Naive thymus-derived CD8-positive, alpha-beta T cell (primary cell): ENCODE results near the gene FOXD2. TPM values are rescaled to one million over a fixed set of nuclear protein-coding genes. Genes with fewer than 3 reads are reported as not detected.

Experiments used
- ATAC-seq, 2 donors: fragments of 150-1000 bp; cut with Tn5 transposase in 1 of 2; sonication (Bioruptor Pico), chemical (Tn5 transposase) in 1 of 2; 1 replicate in 1 of 2; 2 replicates in 1 of 2; pipeline ENCODE4 v1.10.0; 2021; ENCODE audit warnings: mild to moderate bottlenecking in 2 of 2, moderate library complexity in 2 of 2
- POLR2A ChIA-PET: fragments of 350-600 bp; sonication (Branson Sonifier 250); formaldehyde crosslinking; loops from one replicate; lab custom pipeline; 2021; ENCODE audit warnings: antibody characterized with exemption; lab: Charles Lee
- DNase-seq, 10 donors: peaks; one replicate each; pipeline versions ENCODE4 v3.0.0 to v3.0.0-alpha.2; 2020 to 2022
- H3K27ac Mint-ChIP-seq, 10 donors: one replicate each; pipeline ENCODE4 v1.8.0; 2020 to 2022; ENCODE audit warnings: mild to moderate bottlenecking in 10 of 10, mixed read lengths in 10 of 10, moderate library complexity in 4 of 10, inconsistent platforms in 1 of 10
- H3K27me3 Mint-ChIP-seq, 5 donors: one replicate each; pipeline ENCODE4 v1.8.0; 2021 to 2022; ENCODE audit warnings: mixed read lengths in 5 of 5
- H3K36me3 Mint-ChIP-seq, 3 donors: one replicate each; pipeline ENCODE4 v1.8.0; 2020 to 2022; ENCODE audit warnings: mixed read lengths in 3 of 3, mild to moderate bottlenecking in 2 of 3, inconsistent platforms in 1 of 3
- H3K4me1 Mint-ChIP-seq, 4 donors: one replicate each; pipeline ENCODE4 v1.8.0; 2021 to 2022; ENCODE audit warnings: mixed read lengths in 4 of 4
- H3K4me3 Mint-ChIP-seq, 10 donors: one replicate each; pipeline ENCODE4 v1.8.0; 2020 to 2022; ENCODE audit warnings: mild to moderate bottlenecking in 10 of 10, mixed read lengths in 10 of 10, moderate library complexity in 6 of 10, inconsistent platforms in 1 of 10
- H3K9me3 Mint-ChIP-seq, 9 donors: one replicate each; pipeline ENCODE4 v1.8.0; 2020 to 2022; ENCODE audit warnings: mixed read lengths in 9 of 9, mild to moderate bottlenecking in 3 of 9, inconsistent platforms in 1 of 9, moderate library complexity in 1 of 9
- polyA plus RNA-seq, 3 donors: library from polyadenylated mRNA; unstranded; fragments of 300-500 nt; fragmentation: Illumina TruSeq; gene quantifications; one replicate each; pipeline ENCODE4 v1.2.3, GENCODE V29; 2021
- total RNA-seq, 8 experiments: library from RNA in 2 of 8; stranded (reverse) in 2 of 8; gene quantifications; one replicate each; pipeline ENCODE4 v1.2.3 and lab custom pipeline; 2021 to 2026

FOXD2 gene
- total and polyA plus RNA-seq, 5 experiments from 2014 or later = 0.05 to 0.36 (median 0.30) TPM; not detected in 1

DNA sequence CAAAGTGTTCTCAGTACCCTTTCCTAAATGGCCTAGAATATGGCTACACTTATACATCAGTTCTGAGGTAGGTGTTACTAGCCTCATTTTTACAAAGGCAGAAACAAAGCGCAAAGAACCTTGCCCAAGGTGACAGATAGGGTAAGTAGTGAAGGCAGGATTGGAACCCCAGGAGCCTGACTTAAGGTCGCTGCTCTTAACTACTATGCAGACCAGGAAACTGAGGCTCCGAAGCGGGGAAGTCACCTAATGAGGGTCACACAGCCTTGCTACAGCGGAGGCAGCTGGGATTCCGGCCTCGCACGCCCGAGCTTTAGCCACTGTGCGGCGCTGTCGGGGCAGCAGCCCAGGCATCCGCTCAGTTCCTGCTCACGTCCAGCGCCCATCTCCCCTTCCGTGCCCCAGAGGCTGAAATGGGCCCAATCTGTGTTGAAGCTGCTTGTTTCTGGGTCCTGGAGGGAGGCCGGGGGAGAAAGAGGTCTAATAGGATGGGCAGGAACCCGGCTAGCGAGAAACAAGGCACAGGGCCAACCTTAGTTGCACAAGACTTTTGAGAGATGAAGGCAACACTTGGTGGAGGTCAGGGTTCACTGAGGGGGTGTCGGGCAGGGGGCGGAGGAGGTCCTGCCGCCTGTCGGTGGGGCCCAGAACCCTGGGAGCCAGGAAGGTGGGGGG is 1.4 kb upstream of the FOXD2 start:
- DNase-seq (peak; percentile 40 to 78 (median 65)), ATAC-seq (peak; percentile 13 to 16)
- H3K27ac Mint-ChIP-seq = peak overlapping the region; percentile 37 to 91 (median 80)
- no peaks in the 10 kb centered on the region for H3K9me3 Mint-ChIP-seq
- H3K27me3 Mint-ChIP-seq = peaks cover 9 to 34% (median 22%) of the 10 kb centered on the region in 5 donors
- peaks cover 23 to 46% (median 41%) of the 10 kb centered on the region in 4 donors for H3K4me1 Mint-ChIP-seq
- no peaks in the 10 kb centered on the region for H3K36me3 Mint-ChIP-seq
- POLR2A ChIA-PET = no interaction called here
- H3K4me3 Mint-ChIP-seq = peak overlapping the region in 9 of 10 donors; percentile 78 to 93 (median 88)

DNA sequence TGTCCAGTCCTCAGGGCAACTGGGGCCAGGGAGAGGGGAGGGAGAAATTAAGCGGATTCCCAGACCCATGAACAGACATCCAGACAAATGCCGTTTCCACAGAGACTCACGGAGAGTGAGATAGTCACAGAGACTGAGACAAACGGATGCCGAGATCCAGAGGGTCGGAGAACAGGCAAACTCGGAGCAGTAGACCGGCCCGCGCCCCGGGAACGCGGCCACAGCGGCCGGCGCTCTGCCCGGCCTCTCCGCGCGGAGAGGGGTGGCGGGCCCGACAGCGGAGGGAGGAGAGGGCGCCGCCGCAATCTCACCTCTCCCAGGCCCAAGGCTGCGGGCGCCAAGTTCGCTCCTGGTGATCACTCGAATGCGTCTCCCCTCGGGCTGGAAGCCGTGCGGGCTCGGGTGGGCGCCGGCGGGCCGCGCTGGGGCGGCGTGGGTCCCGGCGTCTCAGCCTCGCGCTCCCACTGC is 831 bp upstream of the FOXD2 start:
- Mint-ChIP-seq H3K4me1 (peaks cover 23 to 41% (median 36%) of the 10 kb centered on the region in 4 donors), H3K27ac (peak overlapping the region in 9 of 10 donors; percentile 47 to 91 (median 82)), H3K4me3 (peak overlapping the region in 9 of 10 donors; percentile 78 to 93 (median 88)), H3K27me3 (peaks cover 9 to 30% (median 20%) of the 10 kb centered on the region in 5 donors), H3K36me3 (no peaks in the 10 kb centered on the region), H3K9me3 (no peaks in the 10 kb centered on the region)
- no peak for DNase-seq
- POLR2A ChIA-PET = interaction anchor here (0.9 to 1.0 kb wide), 2 partner anchors 103 to 289 kb away, joined by 4 to 8 read pairs; partner anchors contain the start of gene CMPK1
- ATAC-seq = peak; percentile 6 to 12

- ATAC-seq = peak in 1 of 2 donors; percentile 3
- POLR2A ChIA-PET = interaction anchor here (0.9 to 1.3 kb wide), 4 partner anchors 10 to 288 kb away, joined by 3 to 8 read pairs (median 4); partner anchors contain the start of gene CMPK1
- Mint-ChIP-seq H3K36me3 (no peaks in the 10 kb centered on the region), H3K4me1 (peaks cover 12 to 28% (median 23%) of the 10 kb centered on the region in 4 donors), H3K27me3 (peaks cover under 1 to 16% (median 7%) of the 10 kb centered on the region in 5 donors), H3K9me3 (no peaks in the 10 kb centered on the region), H3K27ac (peak overlapping the region in 7 of 10 donors; percentile 18 to 78 (median 43)), H3K4me3 (peak overlapping the region in 9 of 10 donors; percentile 69 to 89 (median 83))
- DNase-seq = peak in 7 of 10 donors; percentile 10 to 51 (median 43)
These were observed 547 bp downstream of the FOXD2 start for GRCh38 chr1:47438165-47439016.

DNA sequence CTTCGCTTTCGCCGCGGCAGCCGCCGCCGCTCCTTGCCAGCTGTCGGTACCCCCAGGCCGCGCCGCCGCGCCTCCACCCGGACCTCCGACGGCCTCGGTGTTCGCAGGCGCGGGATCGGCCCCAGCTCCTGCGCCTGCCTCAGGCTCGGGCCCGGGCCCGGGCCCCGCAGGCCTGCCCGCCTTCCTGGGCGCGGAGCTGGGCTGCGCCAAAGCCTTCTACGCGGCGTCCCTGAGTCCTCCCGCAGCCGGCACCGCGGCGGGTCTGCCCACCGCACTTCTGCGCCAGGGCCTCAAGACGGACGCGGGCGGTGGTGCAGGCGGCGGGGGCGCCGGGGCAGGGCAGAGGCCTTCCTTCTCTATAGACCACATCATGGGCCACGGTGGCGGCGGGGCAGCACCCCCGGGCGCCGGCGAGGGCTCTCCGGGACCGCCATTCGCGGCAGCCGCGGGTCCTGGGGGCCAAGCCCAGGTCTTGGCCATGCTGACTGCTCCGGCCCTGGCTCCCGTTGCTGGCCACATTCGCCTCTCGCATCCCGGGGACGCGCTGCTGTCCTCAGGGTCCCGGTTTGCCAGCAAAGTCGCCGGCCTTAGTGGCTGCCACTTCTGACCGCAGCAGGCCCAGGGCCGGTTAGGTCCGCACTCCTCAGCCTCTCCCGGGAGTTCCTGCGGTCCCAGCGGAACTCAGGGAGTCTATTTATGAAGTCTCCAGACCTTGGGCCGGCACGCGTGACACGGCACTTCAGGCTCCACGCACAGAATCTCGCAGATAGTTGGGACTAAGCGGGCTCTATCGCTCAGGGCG is 1.4 kb downstream of the FOXD2 start:
- Mint-ChIP-seq H3K4me3 (peak overlapping the region in 8 of 10 donors; percentile 25 to 78 (median 57)), H3K4me1 (peaks cover 12 to 22% (median 19%) of the 10 kb centered on the region in 4 donors), H3K9me3 (peaks cover 0 to 2% (median 0%) of the 10 kb centered on the region in 9 donors), H3K27me3 (peaks cover 2 to 10% (median 5%) of the 10 kb centered on the region in 5 donors), H3K36me3 (peaks cover 0 to 3% (median 0%) of the 10 kb centered on the region in 3 donors), H3K27ac (peak overlapping the region in 2 of 10 donors; percentile 14 to 27)
- DNase-seq (no peak), ATAC-seq (no peak)
- POLR2A ChIA-PET = no interaction called here

DNA sequence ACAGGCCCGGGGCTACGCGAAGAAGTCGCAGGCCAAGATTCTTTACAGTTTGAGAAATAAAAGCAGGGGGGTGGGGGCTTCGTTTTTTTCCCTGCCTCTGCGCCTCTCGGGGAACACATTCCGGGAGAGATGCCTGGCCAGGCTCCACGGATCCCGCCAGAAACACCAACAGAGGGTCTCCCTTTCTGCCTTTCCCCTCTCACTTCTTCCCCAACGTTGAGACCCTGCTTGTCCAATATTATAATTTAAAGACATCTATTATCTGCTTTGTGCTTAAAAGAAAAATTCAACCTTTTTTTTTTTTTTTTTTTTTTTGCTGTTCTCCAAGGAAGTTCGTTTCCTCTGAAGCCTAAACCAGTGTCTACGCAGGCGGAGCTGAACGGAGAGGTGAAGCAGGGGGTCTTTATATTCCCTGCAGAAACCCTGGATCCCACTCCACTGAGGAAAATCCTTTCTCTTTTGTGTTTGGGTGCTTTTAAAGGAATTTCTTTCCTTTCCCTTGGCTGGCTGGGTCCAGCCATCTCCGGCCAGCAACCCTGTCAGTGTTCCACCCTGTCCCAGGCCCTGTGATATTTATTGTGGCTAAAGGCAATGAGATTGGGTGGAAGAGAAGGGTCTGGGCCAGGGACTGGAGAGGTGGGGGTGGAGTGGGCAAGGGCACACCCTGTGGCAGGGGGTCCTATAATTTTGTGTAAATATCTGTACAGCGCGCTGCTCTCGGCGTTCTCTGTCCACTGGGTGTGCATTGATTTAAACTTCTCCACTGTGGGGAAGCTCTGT is 2.2 kb downstream of the FOXD2 start:
- H3K27me3 Mint-ChIP-seq = peaks cover 0 to 12% (median 7%) of the 10 kb centered on the region in 5 donors
- DNase-seq (no peak), ATAC-seq (no peak)
- H3K4me1 Mint-ChIP-seq = peaks cover 15 to 27% (median 23%) of the 10 kb centered on the region in 4 donors
- H3K4me3 Mint-ChIP-seq = peak overlapping the region in 8 of 10 donors; percentile 25 to 78 (median 57)
- POLR2A ChIA-PET = no interaction called here
- peaks cover 0 to 6% (median 0%) of the 10 kb centered on the region in 9 donors for H3K9me3 Mint-ChIP-seq
- no peak overlapping the region for H3K27ac Mint-ChIP-seq
- H3K36me3 Mint-ChIP-seq = peaks cover 0 to 7% (median 0%) of the 10 kb centered on the region in 3 donors

DNA sequence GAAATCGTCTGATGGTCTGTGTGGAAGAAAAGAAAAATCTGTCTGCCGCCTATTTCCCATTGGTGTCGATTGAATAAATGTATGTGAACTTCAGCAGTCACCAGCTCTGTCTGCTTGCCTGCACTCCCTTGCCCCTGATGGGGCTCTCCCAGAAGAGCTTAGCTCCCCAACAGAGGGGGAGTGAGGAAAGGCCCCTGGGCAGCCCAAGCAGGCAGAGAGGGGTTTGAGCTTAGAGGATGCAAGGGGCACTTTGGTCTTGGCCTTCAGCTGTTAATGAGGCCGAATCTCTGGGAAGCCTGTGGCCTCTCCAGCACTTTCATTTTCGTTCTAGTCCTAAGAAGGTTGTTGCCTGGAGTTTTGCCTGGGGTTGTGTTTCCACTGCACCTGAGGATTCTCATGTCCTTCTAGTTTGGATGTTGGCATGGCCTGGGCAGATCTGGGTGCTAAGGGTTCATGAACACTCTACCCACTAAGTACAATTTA is 2.8 kb downstream of the FOXD2 start:
- peaks cover 0 to 7% (median 0%) of the 10 kb centered on the region in 3 donors for H3K36me3 Mint-ChIP-seq
- H3K4me1 Mint-ChIP-seq = peaks cover 18 to 32% (median 28%) of the 10 kb centered on the region in 4 donors
- no peak overlapping the region for H3K27ac Mint-ChIP-seq
- H3K27me3 Mint-ChIP-seq = peaks cover 0 to 17% (median 12%) of the 10 kb centered on the region in 5 donors
- DNase-seq (no peak), ATAC-seq (no peak)
- H3K4me3 Mint-ChIP-seq = no peak overlapping the region
- peaks cover 0 to 8% (median 0%) of the 10 kb centered on the region in 9 donors for H3K9me3 Mint-ChIP-seq
- POLR2A ChIA-PET = no interaction called here

- DNase-seq = no peak
- H3K4me3 Mint-ChIP-seq = no peak overlapping the region
- H3K27me3 Mint-ChIP-seq = peaks cover 0 to 26% (median 21%) of the 10 kb centered on the region in 5 donors
- ATAC-seq = no peak
- POLR2A ChIA-PET = no interaction called here
- H3K9me3 Mint-ChIP-seq = peaks cover 0 to 8% (median 0%) of the 10 kb centered on the region in 9 donors
- H3K36me3 Mint-ChIP-seq = peaks cover 0 to 7% (median 2%) of the 10 kb centered on the region in 3 donors
- H3K27ac Mint-ChIP-seq = no peak overlapping the region
- peaks cover 12 to 26% (median 24%) of the 10 kb centered on the region in 4 donors for H3K4me1 Mint-ChIP-seq
These were observed 3.7 kb downstream of the FOXD2 start for GRCh38 chr1:47441450-47442106.

- H3K4me3 Mint-ChIP-seq = no peak overlapping the region
- ATAC-seq (no peak), DNase-seq (no peak)
- H3K4me1 Mint-ChIP-seq = peaks cover 10 to 22% (median 21%) of the 10 kb centered on the region in 4 donors
- H3K27me3 Mint-ChIP-seq = peaks cover 0 to 31% (median 27%) of the 10 kb centered on the region in 5 donors
- no peak overlapping the region for H3K27ac Mint-ChIP-seq
- POLR2A ChIA-PET = no interaction called here
- H3K36me3 Mint-ChIP-seq = peaks cover 0 to 7% (median 2%) of the 10 kb centered on the region in 3 donors
- peaks cover 0 to 8% (median 0%) of the 10 kb centered on the region in 9 donors for H3K9me3 Mint-ChIP-seq
These were observed 4.4 kb downstream of the FOXD2 start for GRCh38 chr1:47442202-47442601.

GRCh38 chr1:47442842-47443529 is 5.1 kb downstream of the FOXD2 start:
- Mint-ChIP-seq H3K27me3 (peaks cover 0 to 39% (median 32%) of the 10 kb centered on the region in 5 donors), H3K9me3 (peaks cover 0 to 8% (median 0%) of the 10 kb centered on the region in 9 donors), H3K36me3 (peaks cover 0 to 7% (median 2%) of the 10 kb centered on the region in 3 donors), H3K4me3 (no peak overlapping the region), H3K27ac (no peak overlapping the region), H3K4me1 (peaks cover 10 to 22% (median 21%) of the 10 kb centered on the region in 4 donors)
- ATAC-seq = no peak
- no peak for DNase-seq
- POLR2A ChIA-PET = no interaction called here
